Stimulated activated CD4-positive, alpha-beta T cell treated with anti-CD3 and anti-CD28 coated beads, TNF-alpha, amount 100 ng/mL, for 48 hours (primary cell): ENCODE measurements around the gene EHD4.

Experiments used
- DNase-seq, 3 donors: peaks; one replicate each; pipeline ENCODE4 v3.0.0-alpha.2; 2020; ENCODE audit warnings: low read depth in 3 of 3

Gene EHD4

GRCh38 chr15:41994772-41995475 lies 22.6 kb upstream of the EHD4 start:
- no peak for DNase-seq

DNA sequence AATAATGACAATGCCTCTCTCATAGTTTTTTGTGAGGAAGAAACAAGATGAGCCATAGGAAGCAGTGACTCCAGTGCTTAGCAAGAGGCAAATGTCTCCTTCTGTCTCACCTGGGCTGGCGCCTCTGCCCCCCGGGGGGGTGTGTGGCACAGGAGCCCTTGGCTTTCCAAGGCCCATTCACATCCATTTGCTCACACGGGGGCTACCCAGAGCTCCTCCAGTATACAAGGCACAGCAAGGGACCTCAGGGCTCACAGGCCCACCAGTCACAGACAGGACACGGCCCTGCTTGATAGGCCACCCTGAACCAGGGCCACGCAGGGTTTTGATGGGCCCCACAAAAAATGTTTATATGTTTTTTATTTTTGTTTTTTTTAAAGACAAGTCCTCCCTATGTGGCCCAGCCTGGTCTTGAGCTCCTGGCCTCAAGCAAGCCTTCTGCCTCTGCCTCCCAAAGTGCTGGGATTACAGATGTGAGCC lies 21.9 kb upstream of the EHD4 start:
- DNase-seq: no peak

- DNase-seq: no peak
These were observed 21.3 kb upstream of the EHD4 start for GRCh38 chr15:41993472-41994170.

DNA sequence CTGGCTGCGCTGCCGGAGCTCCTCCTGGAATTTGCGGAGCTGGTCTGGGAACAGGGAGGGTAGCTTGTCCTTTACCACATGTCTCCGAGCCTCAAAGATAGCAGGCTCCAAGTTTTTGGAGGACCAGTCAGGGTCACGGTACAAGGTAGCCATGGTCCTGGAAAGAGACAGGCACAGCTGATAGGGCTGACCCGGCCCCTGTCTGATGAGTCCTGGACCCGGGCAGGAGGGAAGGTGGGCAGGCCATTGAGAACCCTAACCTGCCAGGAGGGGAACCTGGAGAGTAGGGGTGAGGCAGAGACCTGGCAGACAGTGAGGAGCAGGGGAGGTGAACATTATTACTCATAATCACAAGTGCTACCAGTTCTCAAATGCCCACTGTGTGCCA lies 20.4 kb upstream of the EHD4 start:
- DNase-seq: no peak

DNA sequence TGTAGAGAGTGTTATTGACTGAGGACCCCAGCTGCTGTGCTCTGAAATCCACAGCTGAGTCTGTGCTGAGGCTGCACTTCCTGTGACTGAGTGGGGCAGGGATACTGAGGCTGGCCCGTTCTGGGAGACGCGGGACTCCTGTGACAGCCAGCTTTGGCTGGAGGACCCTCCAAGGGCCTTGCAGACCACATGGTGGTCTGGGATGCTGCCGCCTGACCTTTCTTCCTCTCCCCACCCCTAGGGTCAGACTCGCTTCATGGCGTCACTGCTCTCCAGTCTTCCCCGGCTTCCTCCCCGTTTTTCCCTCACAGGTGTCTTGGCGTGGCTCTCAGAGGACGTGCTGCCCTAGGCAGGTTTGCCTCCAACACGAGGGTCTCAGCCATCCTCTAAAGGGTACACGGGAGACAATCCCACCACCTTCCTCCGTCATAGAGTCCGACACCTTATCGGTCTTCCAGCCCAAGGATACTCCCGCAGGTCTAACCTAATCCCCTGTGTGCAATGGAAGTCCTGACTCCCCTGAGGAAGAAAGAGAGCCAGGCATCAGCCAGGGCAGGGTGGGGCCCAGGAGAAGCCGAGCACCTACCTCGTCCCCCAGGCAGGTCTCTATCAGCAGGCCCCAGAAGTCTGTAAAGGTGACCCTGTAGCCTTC lies 19.9 kb upstream of the EHD4 start:
- DNase-seq: no peak

- DNase-seq: no peak
These were observed 18.3 kb upstream of the EHD4 start for GRCh38 chr15:41990691-41991090.

- no peak for DNase-seq
These were observed 17.9 kb upstream of the EHD4 start for GRCh38 chr15:41990243-41990605.

DNA sequence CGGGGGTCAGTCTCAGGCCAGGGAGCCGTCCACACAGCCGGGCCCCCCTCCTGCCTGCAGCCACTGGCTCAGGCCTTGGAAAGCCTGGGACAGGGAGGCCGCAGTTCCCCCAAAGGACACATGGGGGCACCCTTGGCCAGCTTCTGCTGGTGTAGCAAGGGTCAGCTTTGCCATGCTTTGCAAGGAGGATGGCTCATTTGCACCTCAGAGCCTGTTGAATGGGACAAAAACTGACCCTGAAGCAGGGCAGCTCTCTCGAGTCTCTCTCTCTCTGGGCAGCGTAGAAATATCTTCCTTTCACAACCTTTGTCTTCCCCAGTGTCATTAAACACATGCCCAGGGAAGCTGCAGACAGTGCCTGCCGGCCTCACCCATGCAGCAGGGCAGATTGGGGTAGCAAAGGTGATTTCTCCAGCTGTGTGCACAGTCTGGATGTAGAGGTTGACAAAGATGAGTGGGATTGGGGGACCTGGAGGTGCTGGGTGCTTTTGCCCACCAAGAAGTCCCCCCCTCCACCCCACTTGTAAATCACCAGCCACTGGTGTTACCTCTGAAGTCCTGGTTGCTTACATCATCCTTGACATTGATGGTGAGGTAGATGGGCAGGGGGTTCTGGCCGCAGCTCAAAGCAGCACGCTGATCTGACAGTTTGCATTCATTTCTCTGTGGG lies 17.4 kb upstream of the EHD4 start:
- DNase-seq: peak; percentile 76 to 88 (median 81)

- DNase-seq: no peak
These were observed 16.7 kb upstream of the EHD4 start for GRCh38 chr15:41988896-41989572.

DNA sequence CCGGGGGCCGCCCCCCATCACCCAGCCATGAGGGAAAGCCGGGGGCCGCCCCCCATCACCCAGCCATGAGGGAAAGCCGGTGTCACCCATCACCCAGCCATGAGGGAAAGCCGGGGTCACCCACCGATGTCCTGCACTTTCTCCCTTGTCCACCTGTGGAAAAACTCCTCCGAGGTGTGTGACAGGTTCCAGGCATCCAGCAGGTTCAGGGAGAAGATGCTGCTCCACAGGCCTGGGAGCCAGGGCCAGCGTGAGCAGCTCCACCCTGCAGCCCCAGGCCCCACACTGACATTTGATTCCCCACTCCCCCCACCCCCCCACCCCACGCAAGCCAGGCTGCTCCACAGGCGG lies 15.5 kb upstream of the EHD4 start:
- DNase-seq: no peak

GRCh38 chr15:41987246-41987924 lies 15.0 kb upstream of the EHD4 start:
- no peak for DNase-seq

DNA sequence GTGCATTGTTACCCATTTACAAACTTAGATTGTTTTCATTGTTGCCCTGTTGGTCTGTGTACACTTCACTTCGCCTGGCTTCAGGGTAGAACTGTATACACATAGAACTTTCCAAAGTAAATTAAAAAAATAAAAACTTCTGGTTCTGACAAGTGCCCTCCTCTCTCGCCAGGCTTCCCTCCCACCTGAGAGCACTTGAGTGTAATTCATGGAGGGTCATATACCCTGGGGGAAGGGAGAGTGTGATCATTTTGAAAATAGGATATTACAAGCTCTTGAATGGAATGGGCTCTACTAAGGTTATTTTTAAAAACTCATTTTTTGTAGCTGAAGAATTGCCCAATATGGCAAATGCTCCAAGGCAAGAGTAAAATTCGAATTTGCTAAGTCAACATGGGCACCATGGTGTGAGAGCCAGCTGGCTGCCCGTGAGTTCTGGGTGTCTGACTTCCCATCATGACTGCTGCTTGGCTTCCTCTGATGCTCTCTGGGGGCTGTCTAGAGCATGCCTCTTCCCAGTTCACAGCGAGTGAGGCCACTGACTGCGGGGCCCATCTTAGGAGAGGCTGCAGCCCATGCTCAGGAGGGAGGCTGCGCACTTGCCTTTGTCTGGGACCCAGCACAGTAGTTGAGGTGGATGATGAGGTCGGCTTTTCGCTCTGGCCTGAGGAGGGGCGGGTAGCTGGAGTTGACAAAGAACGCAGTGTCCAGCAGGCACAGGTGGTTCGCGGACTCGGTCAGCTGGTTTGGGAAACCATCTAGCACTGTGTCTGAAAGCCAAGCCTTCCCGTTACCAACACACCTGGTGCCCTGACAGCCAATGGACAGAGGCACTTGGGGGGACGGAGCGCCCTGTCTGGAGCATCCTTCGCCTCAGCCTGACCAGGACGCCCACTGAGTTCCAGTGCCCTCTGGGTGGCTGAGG lies 13.1 kb upstream of the EHD4 start:
- DNase-seq: no peak

DNA sequence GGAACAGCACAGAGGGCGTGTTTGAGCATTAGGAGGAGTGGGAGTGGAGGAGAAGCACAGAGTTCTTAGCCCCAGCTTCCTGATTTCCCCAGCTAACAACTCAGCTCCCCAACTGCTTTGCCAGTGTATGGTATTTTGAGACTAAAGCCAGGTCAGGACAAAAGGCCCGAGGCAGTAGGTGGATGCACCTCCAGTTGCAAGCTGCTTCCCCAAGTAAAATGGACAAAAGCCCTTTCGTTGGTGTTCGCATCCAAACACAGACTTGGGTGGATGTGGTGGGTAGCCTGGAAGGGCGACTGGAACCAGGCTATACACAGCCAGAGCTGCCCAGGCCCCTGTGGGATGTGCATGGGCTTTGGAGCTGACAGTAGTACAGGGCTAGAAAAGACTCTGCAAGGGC lies 12.3 kb upstream of the EHD4 start:
- no peak for DNase-seq

- no peak for DNase-seq
These were observed 11.5 kb upstream of the EHD4 start for GRCh38 chr15:41983621-41984571.

DNA sequence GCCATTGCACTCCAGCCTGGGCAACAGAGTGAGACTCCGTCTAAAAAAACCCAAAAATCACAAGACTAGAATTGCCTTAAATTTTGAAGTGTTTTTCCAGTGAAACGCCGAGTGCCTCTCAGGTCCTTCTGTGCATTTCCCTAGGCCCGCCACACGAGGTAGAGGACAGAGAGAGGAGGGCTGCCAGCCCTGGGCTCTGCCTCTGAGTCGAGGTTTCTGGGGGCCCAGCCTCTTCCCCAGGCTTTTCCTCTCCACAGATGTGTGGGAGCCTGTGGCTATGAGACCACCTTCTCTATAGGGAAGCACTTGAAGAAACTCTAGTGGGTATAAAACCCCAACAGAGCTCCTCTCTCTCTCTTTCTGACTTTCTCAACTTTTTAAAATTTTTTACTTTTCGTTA lies 10.9 kb upstream of the EHD4 start:
- DNase-seq: no peak

GRCh38 chr15:41982133-41982930 lies 10.0 kb upstream of the EHD4 start:
- no peak for DNase-seq

GRCh38 chr15:41981371-41982132 lies 9.2 kb upstream of the EHD4 start:
- no peak for DNase-seq
